Activated naive CD8-positive, alpha-beta T cell treated with anti-CD3 and anti-CD28 coated beads, Interleukin-2, amount 50 U/mL, for 24 hours (primary cell): Measurements from ENCODE around the gene CAPRIN2.

Experiments used
- ATAC-seq: fragments of 150-1000 bp; cut with Tn5 transposase; one replicate; pipeline ENCODE4 v1.10.0; 2021
- DNase-seq: peaks from one replicate; pipeline ENCODE4 v3.0.0; 2021
- H3K27ac Mint-ChIP-seq: one replicate; pipeline ENCODE4 v1.8.0; 2021; ENCODE audit warnings: mild to moderate bottlenecking, mixed read lengths
- H3K27me3 Mint-ChIP-seq: one replicate; pipeline ENCODE4 v1.8.0; 2021; ENCODE audit warnings: mixed read lengths
- H3K36me3 Mint-ChIP-seq: one replicate; pipeline ENCODE4 v1.8.0; 2021; ENCODE audit warnings: low read depth, mixed read lengths
- H3K4me1 Mint-ChIP-seq: one replicate; pipeline ENCODE4 v1.8.0; 2021; ENCODE audit warnings: mixed read lengths
- H3K4me3 Mint-ChIP-seq: one replicate; pipeline ENCODE4 v1.8.0; 2021; ENCODE audit warnings: mild to moderate bottlenecking, moderate library complexity, mixed read lengths
- H3K9me3 Mint-ChIP-seq: one replicate; pipeline ENCODE4 v1.8.0; 2021; ENCODE audit warnings: mixed read lengths

Gene CAPRIN2

DNA sequence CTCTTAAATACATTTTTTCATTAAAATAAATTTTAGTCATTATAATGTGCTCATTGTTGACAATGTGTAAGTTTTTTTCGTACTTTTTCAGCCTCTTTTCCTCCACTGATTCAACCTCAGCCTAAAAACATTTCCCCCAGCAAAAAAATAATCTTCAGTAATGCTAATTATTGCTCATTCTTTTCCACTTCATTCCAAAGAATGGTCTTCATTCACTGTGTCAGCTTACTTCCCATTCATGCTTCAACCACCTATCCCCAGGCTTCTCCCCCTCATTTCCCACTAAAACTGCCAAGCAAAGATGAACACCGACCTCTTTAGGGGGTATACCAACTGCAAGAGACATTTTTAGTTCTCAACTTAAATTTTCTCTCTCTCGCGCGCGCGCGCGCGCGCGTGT is 56.4 kb downstream of the CAPRIN2 start:
- Mint-ChIP-seq H3K4me1 (peaks cover 22% of the 10 kb centered on the region), H3K27ac (no peak overlapping the region)

GRCh38 chr12:30696943-30697342 is 57.8 kb downstream of the CAPRIN2 start:
- Mint-ChIP-seq H3K9me3 (no peaks in the 10 kb centered on the region), H3K4me1 (peaks cover 34% of the 10 kb centered on the region), H3K27me3 (peaks cover 3% of the 10 kb centered on the region), H3K4me3 (no peak overlapping the region), H3K36me3 (peaks cover 4% of the 10 kb centered on the region), H3K27ac (no peak overlapping the region)
- no peak for DNase-seq
- no peak for ATAC-seq

More for the DNA sequence above, 56.4 kb downstream of the CAPRIN2 start:
- Mint-ChIP-seq H3K9me3 (no peaks in the 10 kb centered on the region), H3K4me3 (no peak overlapping the region), H3K36me3 (peaks cover 1% of the 10 kb centered on the region), H3K27me3 (peaks cover 3% of the 10 kb centered on the region)
- ATAC-seq (no peak), DNase-seq (no peak)

GRCh38 chr12:30696486-30696885 is 58.3 kb downstream of the CAPRIN2 start:
- H3K27me3 Mint-ChIP-seq: peaks cover 3% of the 10 kb centered on the region
- H3K4me1 Mint-ChIP-seq: peaks cover 36% of the 10 kb centered on the region
- H3K4me3 Mint-ChIP-seq: peak overlapping the region; percentile 91
- H3K9me3 Mint-ChIP-seq: no peaks in the 10 kb centered on the region
- peaks cover 4% of the 10 kb centered on the region for H3K36me3 Mint-ChIP-seq
- DNase-seq (no peak), ATAC-seq (no peak)
- H3K27ac Mint-ChIP-seq: peak overlapping the region; percentile 93

- Mint-ChIP-seq H3K27me3 (peaks cover 3% of the 10 kb centered on the region), H3K4me3 (peak overlapping the region; percentile 91), H3K27ac (peak overlapping the region; percentile 93), H3K9me3 (no peaks in the 10 kb centered on the region), H3K4me1 (peaks cover 40% of the 10 kb centered on the region), H3K36me3 (peaks cover 4% of the 10 kb centered on the region)
- peak; percentile 8 for ATAC-seq
- no peak for DNase-seq
Measured at GRCh38 chr12:30696103-30696408, 58.7 kb downstream of the CAPRIN2 start.

DNA sequence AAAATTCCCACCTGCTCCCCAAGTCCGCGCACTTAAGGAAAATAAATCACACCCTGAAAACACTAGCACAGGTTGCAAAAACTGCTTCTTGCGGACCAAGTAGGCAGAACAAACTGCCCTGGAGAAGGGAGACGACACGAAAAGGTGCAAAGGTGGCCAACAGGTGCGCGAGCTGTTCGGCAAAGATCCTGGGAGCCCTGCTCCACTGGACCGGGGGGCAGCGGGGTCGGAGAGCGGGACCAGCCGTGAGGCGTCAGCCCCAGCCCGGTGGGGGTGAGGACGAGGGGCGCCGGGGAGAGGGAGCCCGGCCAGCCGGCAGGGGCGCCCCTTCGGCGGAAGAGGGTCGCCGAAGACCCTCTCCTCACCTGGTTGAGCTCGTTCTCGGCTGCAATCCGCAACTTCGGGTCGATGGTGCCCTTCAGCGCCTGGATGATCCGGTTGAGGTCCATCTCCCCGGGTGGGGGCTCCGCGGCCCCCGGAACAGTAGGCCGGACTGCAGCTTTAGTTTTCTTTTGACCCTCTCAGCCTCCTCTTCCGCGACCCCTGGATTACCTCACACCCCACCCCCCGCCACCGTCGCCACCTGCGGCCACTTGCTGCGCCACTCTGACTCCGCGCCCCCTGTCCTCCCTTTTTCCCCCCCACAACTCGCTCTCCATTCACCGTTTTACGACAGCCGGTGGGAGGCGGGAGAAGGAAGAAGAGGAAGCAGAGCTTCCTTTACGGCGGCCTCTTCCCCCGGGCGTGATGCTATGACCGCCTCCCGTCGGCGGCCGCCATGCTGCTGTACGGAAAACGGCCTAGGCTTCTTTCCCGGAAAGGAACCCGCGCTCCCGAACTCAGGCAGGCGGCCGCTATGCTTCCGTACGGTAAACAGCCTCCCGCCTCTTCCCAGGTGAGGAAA is 59.3 kb downstream of the CAPRIN2 start, which contains the start of gene IPO8:
IPO8 (minus strand) TSS at position 671 of the 904 bp plus-strand sequence; CDS start at position 449, 222 bp downstream.
- Mint-ChIP-seq H3K4me3 (peak within 1 kb of the TSS; percentile 91), H3K27ac (peak within 1 kb of the TSS; percentile 93), H3K4me1 (peaks cover 42% of the 10 kb centered on the region), H3K9me3 (no peaks in the 10 kb centered on the region), H3K36me3 (peaks cover 4% of the 10 kb centered on the region), H3K27me3 (peaks cover 3% of the 10 kb centered on the region)
- DNase-seq (peak; percentile 88), ATAC-seq (peak; percentile 85)

- H3K9me3 Mint-ChIP-seq: no peaks in the 10 kb centered on the region
- ATAC-seq: no peak
- peaks cover 44% of the 10 kb centered on the region for H3K4me1 Mint-ChIP-seq
Measured at GRCh38 chr12:30694412-30695198, 60.1 kb downstream of the CAPRIN2 start.

DNA sequence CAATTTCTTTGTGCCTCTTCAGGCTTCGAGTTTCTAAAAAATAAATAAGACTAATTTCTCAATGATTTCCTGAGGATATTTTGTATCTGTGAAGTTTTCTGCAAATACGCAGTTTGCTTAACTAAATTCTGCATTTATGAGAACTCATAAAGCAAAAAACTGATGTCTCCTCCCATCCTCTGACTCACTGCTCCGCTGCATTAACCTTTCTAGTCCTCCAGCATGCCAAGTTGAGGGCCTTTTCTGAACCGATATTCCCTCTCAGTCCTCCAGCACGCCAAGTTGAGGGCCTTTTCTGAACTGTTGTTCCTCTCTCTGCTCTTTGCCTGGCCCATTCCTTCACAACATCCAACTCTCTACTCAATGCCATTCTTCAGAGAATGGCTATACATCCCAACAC is 62.3 kb downstream of the CAPRIN2 start:
- Mint-ChIP-seq H3K9me3 (no peaks in the 10 kb centered on the region), H3K4me1 (peaks cover 51% of the 10 kb centered on the region), H3K27me3 (no peaks in the 10 kb centered on the region), H3K27ac (no peak overlapping the region), H3K4me3 (no peak overlapping the region), H3K36me3 (peaks cover 17% of the 10 kb centered on the region)
- no peak for DNase-seq
- no peak for ATAC-seq

More at GRCh38 chr12:30694412-30695198, 60.1 kb downstream of the CAPRIN2 start:
- peaks cover 9% of the 10 kb centered on the region for H3K36me3 Mint-ChIP-seq
- peak; percentile 27 for DNase-seq
- peaks cover 3% of the 10 kb centered on the region for H3K27me3 Mint-ChIP-seq
- H3K4me3 Mint-ChIP-seq: peak overlapping the region; percentile 91
- peak overlapping the region; percentile 93 for H3K27ac Mint-ChIP-seq

- ATAC-seq (peak; percentile 53), DNase-seq (no peak)
- Mint-ChIP-seq H3K9me3 (no peaks in the 10 kb centered on the region), H3K4me1 (peaks cover 50% of the 10 kb centered on the region), H3K27ac (no peak overlapping the region), H3K27me3 (no peaks in the 10 kb centered on the region), H3K36me3 (peaks cover 17% of the 10 kb centered on the region), H3K4me3 (no peak overlapping the region)
Measured at GRCh38 chr12:30691122-30691879, 63.5 kb downstream of the CAPRIN2 start.

- Mint-ChIP-seq H3K27ac (no peak overlapping the region), H3K27me3 (no peaks in the 10 kb centered on the region), H3K36me3 (peaks cover 30% of the 10 kb centered on the region), H3K4me3 (no peak overlapping the region), H3K4me1 (peaks cover 25% of the 10 kb centered on the region), H3K9me3 (no peaks in the 10 kb centered on the region)
- DNase-seq (no peak), ATAC-seq (no peak)
Measured at GRCh38 chr12:30687265-30687986, 67.3 kb downstream of the CAPRIN2 start.

DNA sequence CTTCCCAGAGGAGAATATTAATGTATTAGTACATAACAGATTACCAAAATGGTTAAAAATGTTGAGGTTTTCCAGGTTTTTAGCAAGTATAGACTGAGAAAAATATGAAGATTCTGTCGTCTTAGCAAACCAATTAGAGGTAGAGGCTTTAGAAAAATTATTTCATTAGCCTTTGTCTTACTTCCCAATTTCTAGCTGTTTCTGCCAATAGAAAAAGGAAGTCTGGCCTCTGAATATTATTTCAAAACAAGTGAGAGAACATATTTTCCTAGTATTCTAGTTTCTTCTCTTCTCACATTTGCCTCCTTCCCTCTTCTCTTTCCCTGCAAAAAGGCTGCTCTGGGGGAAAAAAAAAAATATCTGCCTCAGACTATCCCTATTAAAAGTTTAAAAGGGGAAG is 75.5 kb downstream of the CAPRIN2 start:
- Mint-ChIP-seq H3K9me3 (no peaks in the 10 kb centered on the region), H3K4me1 (no peaks in the 10 kb centered on the region), H3K27me3 (no peaks in the 10 kb centered on the region), H3K4me3 (no peak overlapping the region), H3K36me3 (peaks cover 37% of the 10 kb centered on the region), H3K27ac (no peak overlapping the region)
- ATAC-seq (no peak), DNase-seq (no peak)

DNA sequence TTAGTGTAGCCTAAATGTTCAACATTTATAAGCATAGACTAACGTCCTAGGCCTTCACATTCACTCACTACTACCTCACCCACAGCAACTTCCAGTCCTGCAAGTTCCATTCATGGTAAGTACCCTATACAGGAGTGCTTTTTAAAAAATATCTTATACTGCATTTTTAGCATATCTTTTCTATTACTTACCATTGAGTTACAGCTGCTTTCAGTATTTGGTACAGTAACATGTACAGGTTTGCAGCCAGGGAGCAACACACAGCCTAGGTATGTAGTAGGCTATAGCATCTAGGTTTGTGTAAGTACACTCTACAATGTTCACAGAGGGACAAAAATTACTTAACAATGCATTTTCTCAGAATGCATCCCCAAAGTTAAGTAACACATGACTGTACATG is 76.5 kb downstream of the CAPRIN2 start:
- no peaks in the 10 kb centered on the region for H3K9me3 Mint-ChIP-seq
- no peak for DNase-seq
- no peak overlapping the region for H3K27ac Mint-ChIP-seq
- H3K27me3 Mint-ChIP-seq: no peaks in the 10 kb centered on the region
- ATAC-seq: no peak
- no peaks in the 10 kb centered on the region for H3K4me1 Mint-ChIP-seq
- peaks cover 33% of the 10 kb centered on the region for H3K36me3 Mint-ChIP-seq
- no peak overlapping the region for H3K4me3 Mint-ChIP-seq

DNA sequence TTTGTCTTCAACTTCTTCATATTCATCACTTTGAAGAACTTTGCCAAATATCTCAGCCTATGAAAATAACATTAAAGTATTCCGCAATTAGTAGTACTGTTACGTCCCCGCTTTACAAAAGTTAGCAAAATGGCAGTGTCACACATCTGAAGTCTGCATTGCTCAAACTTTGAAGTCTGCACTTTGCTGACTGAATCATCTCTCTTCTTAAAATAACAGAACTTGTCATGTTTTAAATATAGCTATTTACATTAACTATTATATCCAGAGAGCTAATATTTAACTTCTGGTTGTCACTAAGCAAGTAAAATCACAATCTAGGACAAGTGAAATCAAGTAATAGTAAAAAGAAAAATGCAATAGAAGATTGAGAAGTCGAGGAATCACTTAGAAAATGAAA is 93.5 kb downstream of the CAPRIN2 start:
- peaks cover 27% of the 10 kb centered on the region for H3K36me3 Mint-ChIP-seq
- no peak for ATAC-seq
- H3K27ac Mint-ChIP-seq: no peak overlapping the region
- no peak for DNase-seq
- H3K9me3 Mint-ChIP-seq: no peaks in the 10 kb centered on the region
- no peaks in the 10 kb centered on the region for H3K4me1 Mint-ChIP-seq
- no peak overlapping the region for H3K4me3 Mint-ChIP-seq
- no peaks in the 10 kb centered on the region for H3K27me3 Mint-ChIP-seq
